ENCODE results near the gene TTC39B. TPM values are rescaled to one million over a fixed set of nuclear protein-coding genes. Genes with fewer than 3 reads are reported as not detected.

Gene TTC39B
- total and polyA plus RNA-seq, 2 donors (not counting 3 experiments of a cell fraction or from before 2014, with no cell fraction given) = 1.0 to 5.4 TPM

DNA sequence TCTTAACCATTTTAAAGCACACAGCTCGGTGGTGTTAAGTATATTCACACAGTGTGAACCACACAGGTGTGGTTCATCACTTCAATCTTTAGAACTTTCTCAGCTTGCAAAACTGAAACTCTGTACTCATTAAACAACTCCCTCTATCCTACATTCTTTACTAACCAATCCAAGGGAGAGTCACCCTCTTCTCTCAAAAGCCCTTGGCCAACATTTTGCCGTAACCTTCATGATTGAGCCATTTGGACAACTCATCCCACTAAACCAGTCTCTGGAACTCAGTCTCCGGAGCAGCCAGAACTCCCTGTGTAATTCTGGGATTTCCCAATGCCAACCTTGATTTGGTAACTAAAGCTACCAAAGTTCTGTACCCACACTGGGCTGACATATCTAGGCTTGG lies 84.7 kb downstream of the TTC39B start:
- intact Hi-C loops (cut with micrococcal nuclease) = no loop called here
- no peaks in the 10 kb centered on the region for H3K4me1 ChIP-seq (ENCODE audit: control insufficient read depth, extremely low read depth, insufficient read depth, low read length)
- no peak for TF ChIP-seq POLR2A (IDR thresholded peaks at IDR 0.05; ENCODE audit: low read depth, low read length)
- dilution Hi-C loops (cut with MboI; ENCODE audit: extremely low pct_ligation_motif_present, low sequenced_read_pairs) = no loop called here
- H4K20me1 ChIP-seq (replicated peaks; ENCODE audit: control insufficient read depth, extremely low read depth, insufficient read depth, low read length) = no peaks in the 10 kb centered on the region
- H2AFZ ChIP-seq (ENCODE audit: low read depth, low read length) = no peak overlapping the region
- H3K27me3 ChIP-seq (ENCODE audit: control insufficient read depth in 2 of 2, insufficient read depth in 2 of 2, low read length in 2 of 2) = no peaks in the 10 kb centered on the region
- FAIRE-seq = no peak
- ChIA-PET CTCF (interaction anchor here (1.4 to 2.1 kb wide), 4 partner anchors 9 to 12 kb away, joined by 4 to 12 read pairs (median 7); no protein-coding TSS in a partner anchor), POLR2A (no interaction called here)
- H3K9me1 ChIP-seq (replicated peaks; ENCODE audit: control insufficient read depth, extremely low read depth, insufficient read depth, low read length) = no peaks in the 10 kb centered on the region
- no peaks in the 10 kb centered on the region for H3K79me2 ChIP-seq (ENCODE audit: control insufficient read depth, insufficient read depth, low read length)
- no peak overlapping the region for H3K4me2 ChIP-seq (ENCODE audit: insufficient read depth, low read length)
- H3K9me3 ChIP-seq (replicated peaks; ENCODE audit: control insufficient read depth, insufficient read depth, low read length) = no peaks in the 10 kb centered on the region
- no peak overlapping the region for H3K4me3 ChIP-seq (replicated peaks in 1 of 3; ENCODE audit: insufficient read depth in 1 of 3, low read depth in 1 of 3, low read length in 3 of 3)
- no peak for DNase-seq (ENCODE audit: low read depth, low spot score)
- no peak overlapping the region for H3K27ac ChIP-seq (ENCODE audit: insufficient read depth, low read depth, low read length)
- no peak overlapping the region for H3K9ac ChIP-seq (replicated peaks; ENCODE audit: extremely low read depth, insufficient read depth, low read length)
- no peaks in the 10 kb centered on the region for H3K36me3 ChIP-seq (ENCODE audit: control insufficient read depth in 2 of 2, extremely low read depth in 1 of 2, insufficient read depth in 2 of 2, low read length in 2 of 2)
- no TSS peak for BruUV-seq (replicated peaks)

DNA sequence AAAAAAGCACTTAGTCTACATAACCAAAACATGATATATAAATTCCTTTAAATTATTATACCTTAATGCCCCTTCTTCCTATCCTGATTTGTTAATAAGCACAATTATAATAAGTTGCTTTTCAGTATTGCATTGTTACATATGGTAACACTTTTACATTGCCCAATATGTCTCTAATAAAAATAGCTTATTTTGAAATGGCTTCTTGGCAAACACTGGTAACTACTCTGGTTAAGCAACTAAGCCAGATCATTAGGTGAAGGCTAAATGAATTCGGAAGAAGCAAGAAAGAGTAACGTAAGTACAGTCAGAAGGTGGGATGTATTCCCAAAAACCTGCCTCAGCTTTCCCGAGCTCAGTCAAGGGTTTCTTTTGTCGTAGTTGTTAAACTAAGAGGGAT lies 85.3 kb downstream of the TTC39B start:
- no peak for DNase-seq (ENCODE audit: low read depth, low spot score)
- no peaks in the 10 kb centered on the region for H3K9me1 ChIP-seq (replicated peaks; ENCODE audit: control insufficient read depth, extremely low read depth, insufficient read depth, low read length)
- ChIA-PET CTCF (interaction anchor here (0.7 to 2.1 kb wide), 5 partner anchors 8 to 33 kb away, joined by 3 to 12 read pairs (median 6); no protein-coding TSS in a partner anchor), POLR2A (no interaction called here)
- H3K9me3 ChIP-seq (replicated peaks; ENCODE audit: control insufficient read depth, insufficient read depth, low read length) = no peaks in the 10 kb centered on the region
- no peaks in the 10 kb centered on the region for H4K20me1 ChIP-seq (replicated peaks; ENCODE audit: control insufficient read depth, extremely low read depth, insufficient read depth, low read length)
- H3K27ac ChIP-seq (ENCODE audit: insufficient read depth, low read depth, low read length) = no peak overlapping the region
- H2AFZ ChIP-seq (ENCODE audit: low read depth, low read length) = no peak overlapping the region
- no peaks in the 10 kb centered on the region for H3K79me2 ChIP-seq (ENCODE audit: control insufficient read depth, insufficient read depth, low read length)
- BruUV-seq (replicated peaks) = no TSS peak
- dilution Hi-C loops (cut with MboI; ENCODE audit: extremely low pct_ligation_motif_present, low sequenced_read_pairs) (no loop called here), intact Hi-C loops (cut with micrococcal nuclease) (no loop called here)
- no peak for TF ChIP-seq FOS (IDR thresholded peaks at IDR 0.05; ENCODE audit: borderline replicate concordance, insufficient read depth, low read length)
- TF ChIP-seq EZH2 (IDR thresholded peaks at IDR 0.05; ENCODE audit: borderline replicate concordance, low read depth, low read length, severe bottlenecking) = no peak
- no peak for TF ChIP-seq JUN (IDR thresholded peaks at IDR 0.05; ENCODE audit: borderline replicate concordance, insufficient read depth, insufficient read length, low read depth)
- no peak for TF ChIP-seq POLR2A (IDR thresholded peaks at IDR 0.05; ENCODE audit: low read depth, low read length)
- no peak overlapping the region for H3K4me2 ChIP-seq (ENCODE audit: insufficient read depth, low read length)
- H3K4me1 ChIP-seq (ENCODE audit: control insufficient read depth, extremely low read depth, insufficient read depth, low read length) = no peaks in the 10 kb centered on the region
- H3K27me3 ChIP-seq (ENCODE audit: control insufficient read depth in 2 of 2, insufficient read depth in 2 of 2, low read length in 2 of 2) = no peaks in the 10 kb centered on the region
- FAIRE-seq = peak; percentile 18
- H3K9ac ChIP-seq (replicated peaks; ENCODE audit: extremely low read depth, insufficient read depth, low read length) = no peak overlapping the region
- no peak overlapping the region for H3K4me3 ChIP-seq (replicated peaks in 1 of 3; ENCODE audit: insufficient read depth in 1 of 3, low read depth in 1 of 3, low read length in 3 of 3)
- no peaks in the 10 kb centered on the region for H3K36me3 ChIP-seq (ENCODE audit: control insufficient read depth in 2 of 2, extremely low read depth in 1 of 2, insufficient read depth in 2 of 2, low read length in 2 of 2)

All from endothelial cell of umbilical vein (primary cell).